ENCODE results near the gene VASH1.

The VASH1 gene

DNA sequence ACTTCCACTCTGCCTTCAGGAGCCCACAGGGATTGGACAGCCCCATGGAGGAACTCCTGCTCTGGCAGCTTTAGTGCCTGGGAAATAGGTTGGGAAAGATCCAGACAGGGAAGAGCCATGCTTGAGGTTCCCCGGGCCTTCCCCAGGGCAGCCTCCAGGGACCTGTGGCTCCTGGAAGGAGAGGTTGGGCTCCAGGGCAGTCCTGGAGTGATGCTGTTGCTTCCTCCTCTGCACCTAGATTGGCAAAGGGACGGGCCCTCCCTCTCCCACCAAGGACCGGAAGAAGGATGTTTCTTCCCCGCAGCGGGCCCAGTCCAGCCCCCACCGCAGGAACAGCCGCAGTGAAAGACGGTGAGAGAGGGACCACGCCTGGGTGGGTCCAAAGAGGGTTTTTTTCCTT is 16.5 kb downstream of the VASH1 start:
- Histone ChIP-seq H3K9me3 (ENCODE audit: low read length) (no peaks in the 10 kb centered on the region), H3K4me1 (ENCODE audit: insufficient read depth, low read length, severe bottlenecking) (no peaks in the 10 kb centered on the region), H3K4me3 (ENCODE audit: low read depth, low read length, poor library complexity, severe bottlenecking) (no peak overlapping the region), H3K27ac (ENCODE audit: low read depth, low read length, poor library complexity, severe bottlenecking) (no peak overlapping the region), H3K4me2 (ENCODE audit: low read length) (no peak overlapping the region), H3K36me3 (ENCODE audit: insufficient read depth, low read length) (peaks cover 19% of the 10 kb centered on the region), H3K27me3 (ENCODE audit: insufficient read depth, low read length) (no peaks in the 10 kb centered on the region), H3K9me2 (ENCODE audit: low read depth, low read length) (no peaks in the 10 kb centered on the region), H2AFZ (ENCODE audit: low read length) (no peak overlapping the region), H3F3A (ENCODE audit: insufficient read depth, low read length) (no peaks in the 10 kb centered on the region), H4K20me1 (ENCODE audit: insufficient read depth, low read length) (no peaks in the 10 kb centered on the region), H3K79me2 (ENCODE audit: insufficient read depth, low read length) (no peaks in the 10 kb centered on the region), H3K9ac (ENCODE audit: low read length) (no peak overlapping the region)
- TF ChIP-seq, protein P1, sequence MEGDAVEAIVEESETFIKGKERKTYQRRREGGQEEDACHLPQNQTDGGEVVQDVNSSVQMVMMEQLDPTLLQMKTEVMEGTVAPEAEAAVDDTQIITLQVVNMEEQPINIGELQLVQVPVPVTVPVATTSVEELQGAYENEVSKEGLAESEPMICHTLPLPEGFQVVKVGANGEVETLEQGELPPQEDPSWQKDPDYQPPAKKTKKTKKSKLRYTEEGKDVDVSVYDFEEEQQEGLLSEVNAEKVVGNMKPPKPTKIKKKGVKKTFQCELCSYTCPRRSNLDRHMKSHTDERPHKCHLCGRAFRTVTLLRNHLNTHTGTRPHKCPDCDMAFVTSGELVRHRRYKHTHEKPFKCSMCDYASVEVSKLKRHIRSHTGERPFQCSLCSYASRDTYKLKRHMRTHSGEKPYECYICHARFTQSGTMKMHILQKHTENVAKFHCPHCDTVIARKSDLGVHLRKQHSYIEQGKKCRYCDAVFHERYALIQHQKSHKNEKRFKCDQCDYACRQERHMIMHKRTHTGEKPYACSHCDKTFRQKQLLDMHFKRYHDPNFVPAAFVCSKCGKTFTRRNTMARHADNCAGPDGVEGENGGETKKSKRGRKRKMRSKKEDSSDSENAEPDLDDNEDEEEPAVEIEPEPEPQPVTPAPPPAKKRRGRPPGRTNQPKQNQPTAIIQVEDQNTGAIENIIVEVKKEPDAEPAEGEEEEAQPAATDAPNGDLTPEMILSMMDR (IDR thresholded peaks at IDR 0.05; ENCODE audit: low read length) = no peak
- no peak for TF ChIP-seq EZH2 (IDR thresholded peaks at IDR 0.05; ENCODE audit: borderline replicate concordance, low read length)

DNA sequence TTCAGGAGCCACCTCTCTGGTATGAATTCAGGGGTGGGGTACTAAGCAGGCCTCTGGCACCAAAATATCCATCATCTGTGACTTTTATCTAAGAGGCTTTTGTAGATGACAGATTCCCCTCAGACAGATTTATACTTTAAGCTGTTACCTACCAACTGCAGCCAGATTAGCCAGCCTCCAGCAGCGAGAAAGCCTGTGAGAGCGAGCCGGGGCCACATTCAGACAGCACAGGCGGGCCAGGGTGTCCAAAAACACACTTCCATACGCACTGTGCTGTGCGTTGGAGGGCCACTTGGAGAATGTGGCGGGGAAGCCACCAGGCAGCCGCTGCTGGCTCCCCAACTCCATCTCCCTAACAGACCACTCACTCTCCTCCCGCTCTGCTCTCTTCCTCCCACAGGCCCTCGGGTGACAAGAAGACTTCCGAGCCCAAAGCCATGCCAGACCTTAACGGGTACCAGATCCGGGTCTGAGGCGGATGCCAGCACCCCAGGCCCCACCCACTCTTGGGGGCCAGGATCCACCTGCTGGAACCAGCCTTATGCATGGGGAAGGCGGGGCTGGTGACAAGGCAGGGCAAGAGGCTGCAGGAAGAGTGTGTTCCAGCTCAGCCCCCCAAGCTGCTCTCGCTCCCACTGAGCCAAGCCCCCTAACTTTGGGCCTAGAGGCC is 17.4 kb downstream of the VASH1 start:
- H3K36me3 ChIP-seq (ENCODE audit: insufficient read depth, low read length) = peaks cover 20% of the 10 kb centered on the region
- no peaks in the 10 kb centered on the region for H3K9me2 ChIP-seq (ENCODE audit: low read depth, low read length)
- H3K79me2 ChIP-seq (ENCODE audit: insufficient read depth, low read length) = no peaks in the 10 kb centered on the region
- no peak overlapping the region for H3K4me2 ChIP-seq (ENCODE audit: low read length)
- H3K9me3 ChIP-seq (ENCODE audit: low read length) = no peaks in the 10 kb centered on the region
- no peaks in the 10 kb centered on the region for H3F3A ChIP-seq (ENCODE audit: insufficient read depth, low read length)
- H3K4me3 ChIP-seq (ENCODE audit: low read depth, low read length, poor library complexity, severe bottlenecking) = no peak overlapping the region
- no peak overlapping the region for H3K27ac ChIP-seq (ENCODE audit: low read depth, low read length, poor library complexity, severe bottlenecking)
- TF ChIP-seq EZH2 (IDR thresholded peaks at IDR 0.05; ENCODE audit: borderline replicate concordance, low read length) = no peak
- TF ChIP-seq, protein P1 (IDR thresholded peaks at IDR 0.05; ENCODE audit: low read length) = no peak
- no peak overlapping the region for H3K9ac ChIP-seq (ENCODE audit: low read length)
- H2AFZ ChIP-seq (ENCODE audit: low read length) = no peak overlapping the region
- H3K4me1 ChIP-seq (ENCODE audit: insufficient read depth, low read length, severe bottlenecking) = no peaks in the 10 kb centered on the region
- no peaks in the 10 kb centered on the region for H4K20me1 ChIP-seq (ENCODE audit: insufficient read depth, low read length)
- no peaks in the 10 kb centered on the region for H3K27me3 ChIP-seq (ENCODE audit: insufficient read depth, low read length)

DNA sequence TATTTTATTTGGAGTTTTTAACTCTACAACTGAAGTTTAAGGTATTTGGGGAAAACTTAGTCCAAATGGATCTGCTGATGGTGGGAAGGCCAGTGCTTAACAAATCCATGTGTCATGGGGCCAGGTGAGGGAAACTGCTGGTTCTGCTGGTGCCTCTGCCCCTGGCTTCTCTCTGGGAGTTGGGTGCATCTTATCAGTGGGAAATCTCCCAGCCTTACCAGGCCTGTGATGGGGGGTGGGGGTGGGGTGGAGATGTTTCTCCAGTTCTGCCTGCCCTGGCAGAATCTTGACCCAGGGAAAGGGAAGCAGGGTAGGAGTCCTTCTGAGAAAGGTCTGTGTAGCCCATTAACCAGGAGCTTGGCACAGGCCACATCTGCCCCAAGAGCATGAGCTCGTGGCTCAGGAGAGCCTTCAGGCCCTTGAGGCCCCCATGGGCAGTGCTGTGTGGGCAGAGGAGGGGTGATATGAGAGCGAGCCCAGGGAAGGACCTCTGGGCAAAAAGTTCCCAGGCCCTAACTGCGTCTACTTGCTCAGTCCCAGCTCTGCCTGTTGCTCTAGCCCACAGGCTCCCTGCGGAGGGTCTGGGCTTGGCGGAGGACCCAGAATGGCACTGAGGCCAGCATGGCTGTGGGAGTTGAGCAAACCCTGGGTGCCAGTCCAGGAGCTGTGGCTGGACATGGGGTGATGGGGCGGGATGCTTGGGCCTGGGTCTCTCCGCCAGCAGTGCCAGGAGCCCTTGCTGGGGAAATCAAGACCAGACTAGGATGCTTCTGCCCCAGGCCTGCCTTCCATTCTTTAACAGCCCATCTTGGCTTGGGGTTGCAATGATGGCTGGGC is 18.2 kb downstream of the VASH1 start:
- no peaks in the 10 kb centered on the region for H3K4me1 ChIP-seq (ENCODE audit: insufficient read depth, low read length, severe bottlenecking)
- no peaks in the 10 kb centered on the region for H4K20me1 ChIP-seq (ENCODE audit: insufficient read depth, low read length)
- no peak overlapping the region for H3K9ac ChIP-seq (ENCODE audit: low read length)
- H3K4me2 ChIP-seq (ENCODE audit: low read length) = no peak overlapping the region
- no peaks in the 10 kb centered on the region for H3F3A ChIP-seq (ENCODE audit: insufficient read depth, low read length)
- H3K9me3 ChIP-seq (ENCODE audit: low read length) = no peaks in the 10 kb centered on the region
- no peaks in the 10 kb centered on the region for H3K79me2 ChIP-seq (ENCODE audit: insufficient read depth, low read length)
- no peaks in the 10 kb centered on the region for H3K9me2 ChIP-seq (ENCODE audit: low read depth, low read length)
- no peak overlapping the region for H3K4me3 ChIP-seq (ENCODE audit: low read depth, low read length, poor library complexity, severe bottlenecking)
- H3K27ac ChIP-seq (ENCODE audit: low read depth, low read length, poor library complexity, severe bottlenecking) = no peak overlapping the region
- H2AFZ ChIP-seq (ENCODE audit: low read length) = no peak overlapping the region
- H3K27me3 ChIP-seq (ENCODE audit: insufficient read depth, low read length) = no peaks in the 10 kb centered on the region
- no peak for TF ChIP-seq EZH2 (IDR thresholded peaks at IDR 0.05; ENCODE audit: borderline replicate concordance, low read length)
- peaks cover 20% of the 10 kb centered on the region for H3K36me3 ChIP-seq (ENCODE audit: insufficient read depth, low read length)
